Measurements from ENCODE around the gene NTN3. TPM values are rescaled to one million over a fixed set of nuclear protein-coding genes. Genes with fewer than 3 reads are reported as not detected.

Gene NTN3
- total RNA-seq, 1 donor from 2014 or later, result 1.5 TPM

DNA sequence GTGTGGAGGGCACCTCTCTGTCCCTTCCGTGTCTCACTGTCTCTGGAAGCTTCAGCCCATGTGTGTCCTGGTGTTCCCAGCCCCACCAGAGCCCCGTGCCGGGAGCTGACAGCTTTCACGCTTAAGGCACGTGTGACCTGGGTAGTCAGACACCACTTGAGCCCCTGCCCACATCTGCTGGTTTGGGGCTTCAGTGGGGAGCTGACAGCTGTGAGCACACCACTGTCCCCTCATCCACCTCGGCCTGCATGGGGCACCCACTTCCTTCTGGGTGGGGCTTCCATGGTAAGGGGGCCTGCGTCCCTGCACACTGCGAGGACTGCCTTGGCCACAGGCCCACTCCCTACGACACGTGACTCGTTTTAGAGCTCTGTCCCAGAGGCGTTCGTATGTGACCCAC lies 13.8 kb upstream of the NTN3 start:
- no peak for DNase-seq (ENCODE audit: low spot score)
- Mint-ChIP-seq H3K27me3 (ENCODE audit: low read depth) (no peaks in the 10 kb centered on the region), H3K9me3 (ENCODE audit: low read depth) (no peaks in the 10 kb centered on the region), H3K36me3 (ENCODE audit: low read depth) (peaks cover 3% of the 10 kb centered on the region), H3K4me1 (ENCODE audit: low read depth) (peaks cover 10% of the 10 kb centered on the region), H3K4me3 (ENCODE audit: unreplicated experiment) (no peak overlapping the region), H3K27ac (ENCODE audit: unreplicated experiment) (no peak overlapping the region)
- TF ChIP-seq, protein P1, sequence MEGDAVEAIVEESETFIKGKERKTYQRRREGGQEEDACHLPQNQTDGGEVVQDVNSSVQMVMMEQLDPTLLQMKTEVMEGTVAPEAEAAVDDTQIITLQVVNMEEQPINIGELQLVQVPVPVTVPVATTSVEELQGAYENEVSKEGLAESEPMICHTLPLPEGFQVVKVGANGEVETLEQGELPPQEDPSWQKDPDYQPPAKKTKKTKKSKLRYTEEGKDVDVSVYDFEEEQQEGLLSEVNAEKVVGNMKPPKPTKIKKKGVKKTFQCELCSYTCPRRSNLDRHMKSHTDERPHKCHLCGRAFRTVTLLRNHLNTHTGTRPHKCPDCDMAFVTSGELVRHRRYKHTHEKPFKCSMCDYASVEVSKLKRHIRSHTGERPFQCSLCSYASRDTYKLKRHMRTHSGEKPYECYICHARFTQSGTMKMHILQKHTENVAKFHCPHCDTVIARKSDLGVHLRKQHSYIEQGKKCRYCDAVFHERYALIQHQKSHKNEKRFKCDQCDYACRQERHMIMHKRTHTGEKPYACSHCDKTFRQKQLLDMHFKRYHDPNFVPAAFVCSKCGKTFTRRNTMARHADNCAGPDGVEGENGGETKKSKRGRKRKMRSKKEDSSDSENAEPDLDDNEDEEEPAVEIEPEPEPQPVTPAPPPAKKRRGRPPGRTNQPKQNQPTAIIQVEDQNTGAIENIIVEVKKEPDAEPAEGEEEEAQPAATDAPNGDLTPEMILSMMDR (IDR thresholded peaks at IDR 0.05), result no peak

DNA sequence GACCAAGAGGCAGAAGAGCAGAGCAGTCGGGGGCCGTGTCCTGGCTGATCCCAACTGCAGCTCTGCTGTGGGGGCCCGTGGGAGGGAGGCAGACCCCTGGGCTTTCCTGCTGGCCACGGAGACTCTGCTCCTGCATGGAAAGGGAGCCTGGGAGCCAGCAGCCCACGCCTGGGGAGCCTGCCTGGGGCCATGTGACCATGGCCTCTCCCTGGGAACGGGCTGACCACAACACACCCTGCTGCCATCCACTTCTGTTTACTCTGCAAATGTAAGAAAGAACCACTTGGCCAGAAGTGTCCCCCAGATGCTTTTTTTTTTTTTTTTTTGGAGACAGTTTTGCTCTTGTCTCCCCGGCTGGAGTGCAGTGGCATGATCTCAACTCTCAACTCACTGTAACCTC lies 13.2 kb upstream of the NTN3 start:
- no peak overlapping the region for H3K4me3 Mint-ChIP-seq (ENCODE audit: unreplicated experiment)
- peaks cover 10% of the 10 kb centered on the region for H3K4me1 Mint-ChIP-seq (ENCODE audit: low read depth)
- no peaks in the 10 kb centered on the region for H3K9me3 Mint-ChIP-seq (ENCODE audit: low read depth)
- H3K27me3 Mint-ChIP-seq (ENCODE audit: low read depth), result no peaks in the 10 kb centered on the region
- TF ChIP-seq, protein P1 (IDR thresholded peaks at IDR 0.05), result no peak
- H3K36me3 Mint-ChIP-seq (ENCODE audit: low read depth), result peaks cover 3% of the 10 kb centered on the region
- DNase-seq (ENCODE audit: low spot score), result no peak
- no peak overlapping the region for H3K27ac Mint-ChIP-seq (ENCODE audit: unreplicated experiment)

DNA sequence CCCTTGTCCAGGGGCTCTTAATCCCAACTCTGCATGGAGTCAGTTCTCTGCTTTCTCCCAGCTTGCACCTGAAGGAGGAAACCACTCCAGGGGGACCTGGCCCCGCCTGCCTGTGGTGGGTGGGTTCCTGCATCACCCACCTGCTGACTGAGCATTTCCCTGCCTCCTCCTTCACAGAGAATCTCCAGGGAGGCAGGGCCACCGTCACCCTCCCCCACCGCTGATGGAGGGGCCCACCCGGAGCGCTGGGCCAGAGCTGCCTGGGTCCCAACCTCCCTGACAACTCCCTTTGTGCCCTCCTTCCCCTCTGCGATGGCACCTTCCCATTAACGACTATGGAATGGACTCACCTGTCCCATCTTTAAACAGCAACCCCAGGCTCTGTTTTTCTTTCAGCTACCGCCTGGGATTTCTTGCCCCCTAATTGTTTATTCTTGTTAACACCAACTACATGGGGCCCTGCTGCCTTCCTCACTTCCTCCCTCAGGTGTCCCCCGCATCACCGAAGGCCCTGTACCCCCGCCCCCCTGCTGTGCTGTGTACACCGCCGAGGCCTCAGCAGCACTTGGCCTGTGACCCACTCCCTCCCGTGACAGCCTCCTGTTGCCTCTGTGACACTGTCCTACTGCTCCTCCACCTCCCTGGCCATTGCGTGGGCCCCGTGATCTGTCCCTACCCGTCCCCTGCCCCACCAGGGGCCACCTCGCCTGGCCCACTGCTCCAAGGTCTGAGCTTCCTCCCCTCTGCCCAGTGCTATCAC lies 12.0 kb upstream of the NTN3 start:
- H3K4me3 Mint-ChIP-seq (ENCODE audit: unreplicated experiment), result peak overlapping the region; percentile 84
- DNase-seq (ENCODE audit: low spot score), result peak; percentile 87
- H3K9me3 Mint-ChIP-seq (ENCODE audit: low read depth), result no peaks in the 10 kb centered on the region
- TF ChIP-seq, protein P1 (IDR thresholded peaks at IDR 0.05), result no peak
- no peaks in the 10 kb centered on the region for H3K27me3 Mint-ChIP-seq (ENCODE audit: low read depth)
- peaks cover 14% of the 10 kb centered on the region for H3K4me1 Mint-ChIP-seq (ENCODE audit: low read depth)
- H3K27ac Mint-ChIP-seq (ENCODE audit: unreplicated experiment), result peak overlapping the region; percentile 85
- H3K36me3 Mint-ChIP-seq (ENCODE audit: low read depth), result no peaks in the 10 kb centered on the region

DNA sequence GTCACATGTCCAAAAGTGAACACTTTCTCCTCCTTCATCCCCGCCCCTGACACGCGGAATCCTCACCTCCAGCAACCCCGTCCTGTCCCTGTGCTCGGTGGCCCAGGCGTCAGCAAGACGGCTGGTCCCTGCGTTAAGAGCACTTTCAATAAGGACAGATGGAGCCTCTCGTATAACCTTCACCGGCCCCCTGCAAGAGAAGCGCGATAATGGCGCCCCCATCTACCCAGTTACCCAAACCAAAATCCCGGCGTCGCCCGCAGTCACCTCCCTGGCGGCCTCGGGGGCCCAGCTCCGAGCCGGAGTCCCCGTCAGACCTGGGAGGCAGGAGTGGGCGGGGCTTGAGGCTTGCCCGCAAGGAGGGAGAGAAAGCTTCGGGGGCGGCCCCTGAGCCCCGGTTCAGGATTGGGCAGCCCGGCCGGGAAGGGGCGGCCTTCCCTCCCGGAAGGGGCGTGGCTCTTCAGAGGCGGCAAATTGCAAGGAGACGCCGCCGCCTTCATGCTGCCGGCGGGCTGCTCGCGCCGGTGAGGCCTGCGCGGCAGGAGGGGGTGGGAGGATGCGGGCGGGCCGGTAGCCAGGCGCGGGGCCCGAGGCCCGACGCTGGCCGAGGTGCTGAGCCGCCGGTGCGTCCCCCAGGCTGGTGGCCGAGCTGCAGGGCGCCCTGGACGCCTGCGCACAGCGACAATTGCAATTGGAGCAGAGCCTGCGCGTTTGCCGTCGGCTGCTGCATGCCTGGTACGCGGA lies 11.3 kb upstream of the NTN3 start, which contains the start of gene TEDC2:
TEDC2 (plus strand) TSS at position 463 of the 744 bp plus-strand sequence; CDS start at position 499, 36 bp downstream.
- H3K36me3 Mint-ChIP-seq (ENCODE audit: low read depth), result no peaks in the 10 kb centered on the region
- TF ChIP-seq, protein P1 (IDR thresholded peaks at IDR 0.05), result peak; percentile 24
- H3K27me3 Mint-ChIP-seq (ENCODE audit: low read depth), result no peaks in the 10 kb centered on the region
- peak within 1 kb of the TSS; percentile 85 for H3K27ac Mint-ChIP-seq (ENCODE audit: unreplicated experiment)
- DNase-seq (ENCODE audit: low spot score), result peak; percentile 98
- H3K9me3 Mint-ChIP-seq (ENCODE audit: low read depth), result no peaks in the 10 kb centered on the region
- H3K4me1 Mint-ChIP-seq (ENCODE audit: low read depth), result peaks cover 14% of the 10 kb centered on the region
- peak within 1 kb of the TSS; percentile 84 for H3K4me3 Mint-ChIP-seq (ENCODE audit: unreplicated experiment)

DNA sequence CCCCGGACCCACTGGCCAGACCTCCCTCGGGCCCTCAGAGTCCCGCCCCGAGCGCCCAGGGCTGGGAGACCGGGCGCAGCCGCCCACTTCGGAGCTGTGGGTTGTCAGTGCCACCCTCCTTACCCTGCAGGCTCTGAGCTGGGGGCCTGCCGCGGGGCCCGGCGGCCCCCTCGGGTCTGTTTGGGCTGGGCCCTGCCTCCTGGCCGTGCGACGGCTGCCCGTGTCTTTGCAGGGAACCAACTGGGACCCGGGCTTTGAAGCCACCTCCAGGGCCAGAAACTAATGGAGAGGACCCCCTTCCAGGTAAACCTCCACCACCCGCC lies 10.7 kb upstream of the NTN3 start:
- Mint-ChIP-seq H3K36me3 (ENCODE audit: low read depth) (no peaks in the 10 kb centered on the region), H3K27me3 (ENCODE audit: low read depth) (no peaks in the 10 kb centered on the region), H3K4me1 (ENCODE audit: low read depth) (peaks cover 14% of the 10 kb centered on the region), H3K9me3 (ENCODE audit: low read depth) (no peaks in the 10 kb centered on the region), H3K27ac (ENCODE audit: unreplicated experiment) (no peak overlapping the region), H3K4me3 (ENCODE audit: unreplicated experiment) (peak overlapping the region; percentile 44)
- no peak for DNase-seq (ENCODE audit: low spot score)
- TF ChIP-seq, protein P1 (IDR thresholded peaks at IDR 0.05), result no peak
